Right ventricle myocardium inferior (tissue), 1 donor: ENCODE measurements around the gene NCKAP5. TPM values are rescaled to one million over a fixed set of nuclear protein-coding genes. Genes with fewer than 3 reads are reported as not detected.

Experiments
- ATAC-seq: fragments of 200-7000 bp; cut with Tn5 transposase; one replicate; pipeline ENCODE4 v1.9.1; 2020; ENCODE audit warnings: mild to moderate bottlenecking, moderate library complexity
- DNase-seq: peaks from one replicate; pipeline ENCODE4 v3.0.0; 2021; ENCODE audit errors: missing footprints
- intact Hi-C: fragments of 100-400 bp; cut with DNase I; formaldehyde crosslinking; loops from one replicate; pipeline ENCODE4 v1.11.0; 2022
- total RNA-seq: library from RNA; stranded (reverse); fragmentation: NEBNext Ultra II Directional; extraction: Animal tissue kit (Norgen Biotek cat#: 25700); gene quantifications from one replicate; pipeline ENCODE4 v1.2.1, GENCODE V29; 2021
- donor health status: DM: no; HTN: yes; CAD: no; lungs with severe emphysema.

Gene NCKAP5
- total RNA-seq, 1 donor from 2014 or later, result 4.3 TPM

GRCh38 chr2:133130548-133131246 is 437.6 kb downstream of the NCKAP5 start:
- DNase-seq (no peak), ATAC-seq (no peak)
- intact Hi-C loops, result no loop called here

- intact Hi-C loops, result no loop called here
- ATAC-seq (no peak), DNase-seq (no peak)
These were observed 443.8 kb downstream of the NCKAP5 start for GRCh38 chr2:133124446-133124845.

GRCh38 chr2:133123904-133124303 is 444.4 kb downstream of the NCKAP5 start:
- ATAC-seq (no peak), DNase-seq (no peak)
- intact Hi-C loops, result no loop called here

- no peak for ATAC-seq
- no peak for DNase-seq
- intact Hi-C loops, result no loop called here
These were observed 444.9 kb downstream of the NCKAP5 start for GRCh38 chr2:133123393-133123792.

GRCh38 chr2:133122529-133122928 is 445.7 kb downstream of the NCKAP5 start:
- ATAC-seq (no peak), DNase-seq (no peak)
- intact Hi-C loops, result no loop called here

- no peak for ATAC-seq
- no peak for DNase-seq
- intact Hi-C loops, result no loop called here
These were observed 448.0 kb downstream of the NCKAP5 start for GRCh38 chr2:133120310-133120709.

GRCh38 chr2:133110201-133110600 is 458.1 kb downstream of the NCKAP5 start:
- DNase-seq (no peak), ATAC-seq (no peak)
- intact Hi-C loops, result no loop called here

GRCh38 chr2:133109772-133110171 is 458.5 kb downstream of the NCKAP5 start:
- no peak for ATAC-seq
- no peak for DNase-seq
- intact Hi-C loops, result no loop called here

GRCh38 chr2:133107058-133107815 is 461.0 kb downstream of the NCKAP5 start:
- intact Hi-C loops, result no loop called here
- ATAC-seq, result peak; percentile 91
- no peak for DNase-seq

GRCh38 chr2:133104871-133105270 is 463.4 kb downstream of the NCKAP5 start:
- DNase-seq, result no peak
- intact Hi-C loops, result no loop called here
- no peak for ATAC-seq

GRCh38 chr2:133098787-133099186 is 469.5 kb downstream of the NCKAP5 start:
- intact Hi-C loops, result no loop called here
- DNase-seq (no peak), ATAC-seq (no peak)

GRCh38 chr2:133097666-133098065 is 470.6 kb downstream of the NCKAP5 start:
- no peak for DNase-seq

GRCh38 chr2:133092571-133092970 is 475.7 kb downstream of the NCKAP5 start:
- intact Hi-C loops, result no loop called here
- no peak for ATAC-seq
- DNase-seq, result no peak

More at GRCh38 chr2:133097666-133098065, 470.6 kb downstream of the NCKAP5 start:
- no peak for ATAC-seq
- intact Hi-C loops, result no loop called here

GRCh38 chr2:133090358-133090757 is 477.9 kb downstream of the NCKAP5 start:
- intact Hi-C loops, result no loop called here
- ATAC-seq, result no peak
- no peak for DNase-seq

GRCh38 chr2:133086176-133086575 is 482.1 kb downstream of the NCKAP5 start:
- no peak for DNase-seq
- intact Hi-C loops, result no loop called here
- no peak for ATAC-seq

GRCh38 chr2:133085646-133086045 is 482.6 kb downstream of the NCKAP5 start:
- no peak for ATAC-seq
- no peak for DNase-seq
- intact Hi-C loops, result no loop called here

- DNase-seq, result no peak
- intact Hi-C loops, result no loop called here
- ATAC-seq, result no peak
These were observed 486.2 kb downstream of the NCKAP5 start for GRCh38 chr2:133082034-133082433.

GRCh38 chr2:133080822-133081221 is 487.4 kb downstream of the NCKAP5 start:
- no peak for DNase-seq
- intact Hi-C loops, result no loop called here
- ATAC-seq, result peak; percentile 58

GRCh38 chr2:133078667-133079411 is 489.4 kb downstream of the NCKAP5 start:
- no peak for ATAC-seq
- no peak for DNase-seq
- intact Hi-C loops, result no loop called here
